Spinal cord (tissue), 10 donors: ENCODE data around the gene KIF15. TPM values are rescaled to one million over a fixed set of nuclear protein-coding genes. Genes with fewer than 3 reads are reported as not detected.

ENCODE experiments used
- DNase-seq, 6 donors: peaks; one replicate each; pipeline versions ENCODE4 v3.0.0 to v3.0.0-alpha.2; 2013 to 2015; ENCODE audit warnings: low spot score in 6 of 6, low read depth in 4 of 6
- H3K27ac ChIP-seq: one replicate; pipeline ENCODE4 v1.5.1; 2013; ENCODE audit warnings: low read depth, low read length, control low read depth
- H3K27me3 ChIP-seq: one replicate; pipeline ENCODE4 v1.6.1; 2013; ENCODE audit warnings: low read length; ENCODE audit not compliant: control insufficient read depth, insufficient read depth
- H3K36me3 ChIP-seq: one replicate; pipeline ENCODE4 v1.6.1; 2013; ENCODE audit warnings: low read length; ENCODE audit not compliant: control insufficient read depth, insufficient read depth
- H3K4me1 ChIP-seq: one replicate; pipeline ENCODE4 v1.6.1; 2013; ENCODE audit warnings: low read length; ENCODE audit not compliant: control insufficient read depth, insufficient read depth
- H3K4me3 ChIP-seq: one replicate; pipeline ENCODE4 v1.5.1; 2013; ENCODE audit warnings: low read depth, low read length, control low read depth
- H3K9me3 ChIP-seq: one replicate; pipeline ENCODE4 v1.6.1; 2013; ENCODE audit warnings: low read length; ENCODE audit not compliant: control insufficient read depth, insufficient read depth
- WGBS: methylation state at CpG from one replicate; pipeline ENCODE4 v1.1.5; 2013; ENCODE audit warnings: missing lambda C conversion rate; ENCODE audit not compliant: insufficient coverage; 5-methylcytosine and 5-hydroxymethylcytosine counted together
- polyA plus RNA-seq, 2 donors: library from polyadenylated mRNA; unstranded; fragments of 120-200 nt; gene quantifications; one replicate each; pipeline ENCODE4 v1.2.1, GENCODE V29; 2013; ENCODE audit not compliant: insufficient read length in 2 of 2
- total RNA-seq, 2 donors: library from RNA; depleted of rRNA in 1 of 2; stranded (reverse); fragments of 120-200 nt in 1 of 2; fragments of >200 nt in 1 of 2; gene quantifications; one replicate each; pipeline versions ENCODE4 v1.2.3 to v1.2.4, GENCODE V29; 2013 to 2014
- donor health status: healthy.

KIF15 gene
- total and polyA plus RNA-seq, 4 donors: 10.4 to 14.0 (median 13.0) TPM

- H3K9me3 ChIP-seq: peaks cover 3% of the 10 kb centered on the region
- H3K4me1 ChIP-seq: peaks cover 12% of the 10 kb centered on the region
- H3K36me3 ChIP-seq: peaks cover 4% of the 10 kb centered on the region
- 60% methylated on average over 2 of the region's 5 CpGs for WGBS
- H3K4me3 ChIP-seq: peak overlapping the region; percentile 70
- H3K27me3 ChIP-seq: no peaks in the 10 kb centered on the region
- DNase-seq: no peak
- H3K27ac ChIP-seq: no peak overlapping the region
Observed at GRCh38 chr3:44762690-44763089, 1.1 kb downstream of the KIF15 start.

GRCh38 chr3:44764248-44764647 lies 2.7 kb downstream of the KIF15 start:
- no peaks in the 10 kb centered on the region for H3K36me3 ChIP-seq

DNA sequence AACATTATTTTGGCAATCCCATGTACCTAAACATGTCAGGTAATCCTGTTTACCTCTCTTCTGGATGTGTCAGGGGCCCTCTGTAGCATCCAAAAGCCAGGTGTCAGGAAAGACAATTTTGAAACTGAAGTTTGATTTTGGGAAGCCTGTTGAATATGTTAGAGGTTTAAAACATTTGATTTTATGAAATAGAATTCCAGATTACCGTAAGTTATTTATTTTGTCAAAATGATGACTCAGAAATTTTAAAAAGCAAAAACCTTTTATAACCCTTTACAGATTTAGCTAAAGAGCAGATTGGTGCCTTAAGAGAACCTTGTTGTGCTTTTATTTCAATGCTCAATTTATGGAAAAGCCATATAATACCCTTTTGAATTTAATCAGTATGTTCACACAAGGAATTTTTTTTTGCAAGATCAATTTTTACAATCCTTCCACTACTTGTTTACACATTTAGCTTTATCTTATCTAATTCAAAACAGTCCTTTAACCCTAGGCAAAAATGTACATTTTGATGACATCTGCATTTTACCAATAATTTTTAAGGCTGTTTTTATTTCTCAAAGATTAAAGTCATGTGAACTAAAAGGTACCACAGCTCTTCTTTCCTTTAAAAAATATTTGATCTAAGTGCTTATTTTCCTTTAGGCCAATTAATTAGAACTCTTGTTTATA lies 10.0 kb downstream of the KIF15 start:
- Histone ChIP-seq H3K9me3 (peaks cover 8% of the 10 kb centered on the region), H3K27me3 (no peaks in the 10 kb centered on the region), H3K4me3 (no peak overlapping the region), H3K36me3 (peaks cover 4% of the 10 kb centered on the region), H3K27ac (no peak overlapping the region), H3K4me1 (no peaks in the 10 kb centered on the region)
- no peak for DNase-seq
- WGBS: no CpG with 5 or more reads among the region's 1 CpG

More at GRCh38 chr3:44764248-44764647, 2.7 kb downstream of the KIF15 start:
- no peak for DNase-seq
- Histone ChIP-seq H3K4me1 (peaks cover 12% of the 10 kb centered on the region), H3K9me3 (no peaks in the 10 kb centered on the region), H3K27me3 (no peaks in the 10 kb centered on the region), H3K4me3 (no peak overlapping the region), H3K27ac (no peak overlapping the region)

DNA sequence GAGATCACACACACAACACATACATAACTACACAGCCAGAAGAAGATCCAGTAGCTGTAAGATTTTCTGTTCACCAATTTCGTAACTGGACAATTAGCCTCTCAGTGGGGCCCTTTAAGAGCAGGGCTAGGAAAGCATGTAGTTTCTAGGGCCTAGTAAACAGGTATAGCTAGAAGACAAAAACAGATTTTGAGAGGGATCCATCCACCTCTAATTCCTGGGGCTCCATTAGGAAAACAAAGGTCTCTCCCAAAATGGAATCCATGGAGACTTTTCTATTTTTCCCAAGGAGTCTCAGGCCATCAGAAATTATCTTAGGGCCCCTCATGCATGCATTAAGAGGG lies 10.5 kb downstream of the KIF15 start:
- Histone ChIP-seq H3K4me1 (no peaks in the 10 kb centered on the region), H3K9me3 (peaks cover 8% of the 10 kb centered on the region), H3K4me3 (no peak overlapping the region), H3K36me3 (peaks cover 4% of the 10 kb centered on the region), H3K27ac (no peak overlapping the region), H3K27me3 (no peaks in the 10 kb centered on the region)
- WGBS: no CpG with 5 or more reads among the region's 1 CpG
- no peak for DNase-seq

- H3K4me3 ChIP-seq: no peak overlapping the region
- peaks cover 2% of the 10 kb centered on the region for H3K36me3 ChIP-seq
- no peak overlapping the region for H3K27ac ChIP-seq
- WGBS: 98% methylated on average over 4 of the region's 4 CpGs
- H3K4me1 ChIP-seq: no peaks in the 10 kb centered on the region
- DNase-seq: no peak
- H3K27me3 ChIP-seq: no peaks in the 10 kb centered on the region
- no peaks in the 10 kb centered on the region for H3K9me3 ChIP-seq
Observed at GRCh38 chr3:44782891-44783290, 21.3 kb downstream of the KIF15 start.

GRCh38 chr3:44795197-44795596 lies 33.6 kb downstream of the KIF15 start:
- H3K27me3 ChIP-seq: no peaks in the 10 kb centered on the region
- 91% methylated on average over 3 of the region's 4 CpGs for WGBS

DNA sequence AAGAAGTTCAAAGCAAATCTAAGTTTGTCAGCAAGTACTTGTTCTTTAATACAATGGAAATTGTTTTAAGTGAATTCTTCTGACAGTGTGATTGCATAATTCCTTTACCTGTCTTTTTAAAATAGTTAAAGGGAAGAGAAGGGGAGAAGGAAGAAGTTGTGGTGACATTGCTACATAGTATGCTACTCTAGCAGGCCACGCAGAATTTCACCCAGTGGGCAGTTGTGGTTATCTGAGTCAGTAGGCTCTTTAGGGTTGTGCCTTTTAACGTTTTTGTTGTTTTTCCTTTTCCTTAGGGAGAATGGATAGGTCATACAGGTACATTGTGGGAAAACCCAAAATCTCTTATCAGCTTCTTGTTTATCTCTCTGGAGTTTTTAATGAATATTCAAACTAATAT lies 40.4 kb downstream of the KIF15 start:
- Histone ChIP-seq H3K9me3 (no peaks in the 10 kb centered on the region), H3K27me3 (no peaks in the 10 kb centered on the region), H3K4me3 (no peak overlapping the region), H3K4me1 (no peaks in the 10 kb centered on the region), H3K27ac (no peak overlapping the region), H3K36me3 (peaks cover 3% of the 10 kb centered on the region)
- no peak for DNase-seq
- no CpG with 5 or more reads among the region's 2 CpGs for WGBS

More at GRCh38 chr3:44795197-44795596, 33.6 kb downstream of the KIF15 start:
- no peaks in the 10 kb centered on the region for H3K9me3 ChIP-seq
- H3K4me1 ChIP-seq: no peaks in the 10 kb centered on the region
- H3K36me3 ChIP-seq: peaks cover 3% of the 10 kb centered on the region
- H3K27ac ChIP-seq: no peak overlapping the region
- no peak overlapping the region for H3K4me3 ChIP-seq
- DNase-seq: no peak

GRCh38 chr3:44803298-44803697 lies 41.7 kb downstream of the KIF15 start:
- Histone ChIP-seq H3K27ac (no peak overlapping the region), H3K36me3 (peaks cover 3% of the 10 kb centered on the region), H3K27me3 (no peaks in the 10 kb centered on the region), H3K4me3 (no peak overlapping the region), H3K9me3 (no peaks in the 10 kb centered on the region), H3K4me1 (no peaks in the 10 kb centered on the region)
- WGBS: no CpG with 5 or more reads among the region's 2 CpGs
- DNase-seq: no peak

DNA sequence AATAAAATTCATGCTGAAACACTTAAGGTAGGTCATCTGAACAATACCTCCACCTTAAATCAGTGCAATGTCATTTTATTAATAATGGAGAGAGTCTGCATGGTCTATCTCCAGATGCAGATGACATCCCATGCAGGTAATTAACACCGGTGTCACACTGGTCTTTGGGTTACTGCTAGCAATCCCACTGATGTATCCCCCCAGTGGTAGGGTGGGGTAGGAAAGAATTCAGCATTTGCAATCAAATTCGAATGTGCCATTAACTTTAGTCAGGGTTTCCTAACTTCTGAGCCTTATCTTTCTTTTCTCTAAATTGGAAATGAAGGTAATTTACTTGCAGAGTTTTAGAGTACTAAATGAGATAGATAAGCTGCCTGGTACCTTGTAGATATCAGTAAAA lies 44.4 kb downstream of the KIF15 start:
- no peaks in the 10 kb centered on the region for H3K9me3 ChIP-seq
- no peak for DNase-seq
- 100% methylated on average over 1 of the region's 2 CpGs for WGBS
- no peaks in the 10 kb centered on the region for H3K27me3 ChIP-seq
- H3K4me1 ChIP-seq: no peaks in the 10 kb centered on the region
- H3K27ac ChIP-seq: no peak overlapping the region
- peaks cover 1% of the 10 kb centered on the region for H3K36me3 ChIP-seq
- H3K4me3 ChIP-seq: no peak overlapping the region

DNA sequence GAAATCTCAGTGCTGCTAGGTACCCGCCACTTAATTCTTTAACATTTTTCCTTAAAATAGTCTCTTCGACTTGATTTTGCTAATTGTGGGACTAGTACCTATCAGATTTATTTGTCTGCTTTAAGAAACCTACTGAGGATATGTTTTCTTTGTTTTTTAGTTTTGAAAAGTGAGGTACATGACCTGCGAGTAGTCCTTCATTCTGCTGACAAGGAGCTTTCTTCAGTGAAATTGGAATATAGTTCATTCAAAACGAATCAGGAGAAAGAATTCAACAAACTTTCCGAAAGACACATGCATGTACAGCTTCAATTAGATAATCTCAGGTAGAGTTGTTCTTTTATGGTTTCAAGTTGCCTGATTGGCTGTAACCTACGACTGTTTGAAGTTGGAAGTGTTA lies 53.2 kb downstream of the KIF15 start:
- no peaks in the 10 kb centered on the region for H3K4me1 ChIP-seq
- 88% methylated on average over 1 of the region's 6 CpGs for WGBS
- H3K27me3 ChIP-seq: no peaks in the 10 kb centered on the region
- no peaks in the 10 kb centered on the region for H3K9me3 ChIP-seq
- no peak overlapping the region for H3K4me3 ChIP-seq
- H3K36me3 ChIP-seq: peaks cover 8% of the 10 kb centered on the region
- no peak overlapping the region for H3K27ac ChIP-seq
- DNase-seq: no peak
